HG03558 (cell line): ENCODE results near the gene POLG.

Source experiments
- ATAC-seq: cut with Tn5 transposase; IDR thresholded peaks from one replicate; pipeline ENCODE4 v1.9.1; 2021; ENCODE audit warnings: moderate number of reproducible peaks; ENCODE audit not compliant: unreplicated experiment; ENCODE audit errors: extremely low read depth

The POLG gene

GRCh38 chr15:89358755-89359439 lies 24.3 kb upstream of the POLG start:
- no peak for ATAC-seq

GRCh38 chr15:89358435-89358754 lies 23.8 kb upstream of the POLG start:
- no peak for ATAC-seq

GRCh38 chr15:89356634-89357298 lies 22.1 kb upstream of the POLG start:
- ATAC-seq, result no peak

- ATAC-seq, result no peak
Measured at GRCh38 chr15:89353991-89354390, 19.4 kb upstream of the POLG start.

GRCh38 chr15:89352476-89352875 lies 17.9 kb upstream of the POLG start:
- no peak for ATAC-seq

- no peak for ATAC-seq
Measured at GRCh38 chr15:89349206-89349558, 14.6 kb upstream of the POLG start.

- ATAC-seq, result no peak
Measured at GRCh38 chr15:89346516-89347231, 12.1 kb upstream of the POLG start.

- no peak for ATAC-seq
Measured at GRCh38 chr15:89345248-89345647, 10.6 kb upstream of the POLG start.

GRCh38 chr15:89342840-89343239 lies 8.2 kb upstream of the POLG start:
- no peak for ATAC-seq

- no peak for ATAC-seq
Measured at GRCh38 chr15:89341316-89342005, 6.8 kb upstream of the POLG start.

GRCh38 chr15:89340573-89340972 lies 5.9 kb upstream of the POLG start:
- no peak for ATAC-seq

GRCh38 chr15:89338036-89338435 lies 3.4 kb upstream of the POLG start:
- ATAC-seq, result no peak

GRCh38 chr15:89335298-89336041 lies 846 bp upstream of the POLG start:
- ATAC-seq, result peak; percentile 0

GRCh38 chr15:89333959-89334509 lies 590 bp downstream of the POLG start:
- peak; percentile 4 for ATAC-seq

GRCh38 chr15:89333011-89333860 lies 1.4 kb downstream of the POLG start:
- ATAC-seq, result no peak

GRCh38 chr15:89332446-89332845 lies 2.2 kb downstream of the POLG start:
- no peak for ATAC-seq

- ATAC-seq, result no peak
Measured at GRCh38 chr15:89330881-89331595, 3.6 kb downstream of the POLG start.

- ATAC-seq, result no peak
Measured at GRCh38 chr15:89330119-89330518, 4.5 kb downstream of the POLG start.
